ENCODE measurements around the gene PDE4D. TPM values are rescaled to one million over a fixed set of nuclear protein-coding genes. Genes with fewer than 3 reads are reported as not detected.
A peak's percentile ranks its signal among the peaks of the same experiment; 100 is the strongest.

The PDE4D gene
- total RNA-seq, 4 donors from 2014 or later = 14.7 to 36.3 (median 24.7) TPM

- WGBS, 2 donors = 96 to 98% methylated on average over 6 of the region's 6 CpGs
- intact Hi-C loops (cut with DNase I) = no loop called here
- H3K27me3 ChIP-seq = no peaks in the 10 kb centered on the region
- no peaks in the 10 kb centered on the region for H3K36me3 ChIP-seq
- TF ChIP-seq, protein P1, sequence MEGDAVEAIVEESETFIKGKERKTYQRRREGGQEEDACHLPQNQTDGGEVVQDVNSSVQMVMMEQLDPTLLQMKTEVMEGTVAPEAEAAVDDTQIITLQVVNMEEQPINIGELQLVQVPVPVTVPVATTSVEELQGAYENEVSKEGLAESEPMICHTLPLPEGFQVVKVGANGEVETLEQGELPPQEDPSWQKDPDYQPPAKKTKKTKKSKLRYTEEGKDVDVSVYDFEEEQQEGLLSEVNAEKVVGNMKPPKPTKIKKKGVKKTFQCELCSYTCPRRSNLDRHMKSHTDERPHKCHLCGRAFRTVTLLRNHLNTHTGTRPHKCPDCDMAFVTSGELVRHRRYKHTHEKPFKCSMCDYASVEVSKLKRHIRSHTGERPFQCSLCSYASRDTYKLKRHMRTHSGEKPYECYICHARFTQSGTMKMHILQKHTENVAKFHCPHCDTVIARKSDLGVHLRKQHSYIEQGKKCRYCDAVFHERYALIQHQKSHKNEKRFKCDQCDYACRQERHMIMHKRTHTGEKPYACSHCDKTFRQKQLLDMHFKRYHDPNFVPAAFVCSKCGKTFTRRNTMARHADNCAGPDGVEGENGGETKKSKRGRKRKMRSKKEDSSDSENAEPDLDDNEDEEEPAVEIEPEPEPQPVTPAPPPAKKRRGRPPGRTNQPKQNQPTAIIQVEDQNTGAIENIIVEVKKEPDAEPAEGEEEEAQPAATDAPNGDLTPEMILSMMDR (IDR thresholded peaks at IDR 0.05) = no peak
- TF ChIP-seq POLR2A (IDR thresholded peaks at IDR 0.05) = no peak
- H3K4me3 ChIP-seq (replicated peaks in 1 of 3) = no peak overlapping the region
- no peak for DNase-seq
- no peak overlapping the region for H3K27ac ChIP-seq
- H3K4me1 ChIP-seq = no peaks in the 10 kb centered on the region
- no peaks in the 10 kb centered on the region for H3K9me3 ChIP-seq
Observed at GRCh38 chr5:59027145-59027907, 866.2 kb downstream of the PDE4D start.

DNA sequence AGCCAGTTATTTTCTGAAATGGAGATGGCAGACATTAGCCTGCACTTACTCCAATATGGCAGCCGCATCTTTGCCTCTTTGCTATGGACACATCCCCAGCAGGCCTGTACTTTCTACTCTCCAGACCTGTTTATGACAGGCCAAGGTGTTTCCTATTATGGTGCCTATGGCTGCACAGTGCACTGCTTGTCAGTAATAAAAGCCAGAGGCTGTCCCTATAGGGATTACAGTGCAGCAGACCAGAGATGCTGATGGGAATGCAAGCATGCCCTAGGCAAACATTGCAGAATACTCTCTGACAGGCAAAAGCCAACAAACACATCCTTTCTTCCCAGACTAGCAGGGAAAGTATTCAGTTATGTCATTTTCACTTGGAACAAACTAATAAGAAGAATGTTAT, 867.8 kb downstream of the PDE4D start:
- Histone ChIP-seq H3K27me3 (no peaks in the 10 kb centered on the region), H3K4me3 (replicated peaks in 1 of 3) (no peak overlapping the region), H3K27ac (no peak overlapping the region), H3K4me1 (peaks cover 0 to 14% of the 10 kb centered on the region in 2 donors), H3K36me3 (no peaks in the 10 kb centered on the region), H3K9me3 (no peaks in the 10 kb centered on the region)
- intact Hi-C loops (cut with DNase I) = no loop called here
- no peak for DNase-seq
- WGBS, 2 donors = 84 to 100% methylated on average over 1 of the region's 1 CpG
- TF ChIP-seq, protein P1 (IDR thresholded peaks at IDR 0.05) = no peak
- TF ChIP-seq POLR2A (IDR thresholded peaks at IDR 0.05) = no peak

DNA sequence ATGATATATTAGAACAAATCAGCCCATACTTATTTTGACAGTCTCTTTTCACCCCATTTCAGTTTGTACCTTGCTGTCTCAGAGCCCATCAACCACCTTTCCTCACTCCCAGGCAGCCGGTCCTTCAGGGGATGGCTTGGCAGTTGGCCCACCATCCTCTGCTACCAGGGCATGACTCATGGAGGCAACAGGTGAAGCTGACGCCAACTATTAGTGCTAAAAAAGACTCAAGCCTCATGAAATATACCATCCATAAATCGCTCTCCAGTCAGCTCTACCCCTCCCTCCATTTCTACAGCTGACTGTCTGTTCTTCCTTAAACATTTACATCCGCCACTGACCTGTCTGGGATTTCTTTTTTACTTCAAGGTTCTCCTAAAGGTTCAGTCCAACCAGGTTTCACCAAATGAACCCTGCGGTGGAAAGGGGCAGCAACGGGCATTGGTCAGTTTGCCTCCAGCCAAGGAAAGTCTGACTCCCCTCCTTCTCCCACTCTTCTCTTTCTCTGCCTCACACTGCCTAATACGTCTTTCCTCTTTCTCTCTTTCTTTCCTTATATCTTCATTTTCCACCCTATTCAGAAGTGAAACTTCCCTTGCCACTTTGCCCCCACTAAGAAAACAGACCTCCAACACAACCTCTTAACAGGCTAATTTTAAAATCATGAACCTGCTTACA, 871.5 kb downstream of the PDE4D start:
- Histone ChIP-seq H3K36me3 (no peaks in the 10 kb centered on the region), H3K9me3 (no peaks in the 10 kb centered on the region), H3K27me3 (no peaks in the 10 kb centered on the region), H3K4me3 (replicated peaks in 1 of 3) (no peak overlapping the region), H3K27ac (peak overlapping the region in 1 of 3 donors; percentile 26), H3K4me1 (peaks cover 0 to 19% of the 10 kb centered on the region in 2 donors)
- DNase-seq = peak; percentile 69 to 80
- WGBS, 2 donors = 70% methylated on average over 7 of the region's 7 CpGs
- intact Hi-C loops (cut with DNase I) = no loop called here
- TF ChIP-seq, protein P1 (IDR thresholded peaks at IDR 0.05) = no peak
- no peak for TF ChIP-seq POLR2A (IDR thresholded peaks at IDR 0.05)

- intact Hi-C loops (cut with DNase I) = no loop called here
- peak overlapping the region in 1 of 3 donors; percentile 26 for H3K27ac ChIP-seq
- peaks cover 0 to 19% of the 10 kb centered on the region in 2 donors for H3K4me1 ChIP-seq
- H3K27me3 ChIP-seq = no peaks in the 10 kb centered on the region
- no peaks in the 10 kb centered on the region for H3K36me3 ChIP-seq
- no peak for DNase-seq
- no peak overlapping the region for H3K4me3 ChIP-seq (replicated peaks in 1 of 3)
- TF ChIP-seq, protein P1 (IDR thresholded peaks at IDR 0.05) = no peak
- no peak for TF ChIP-seq POLR2A (IDR thresholded peaks at IDR 0.05)
- H3K9me3 ChIP-seq = no peaks in the 10 kb centered on the region
Observed at GRCh38 chr5:59021286-59021673, 872.2 kb downstream of the PDE4D start.
